ENCODE results near the gene KNDC1. TPM values are rescaled to one million over a fixed set of nuclear protein-coding genes. Genes with fewer than 3 reads are reported as not detected.
"Not testable (repeated sequence)": the region's sequence is repeated elsewhere in the genome, so short reads cannot be mapped to it uniquely, and the experiment has no call there.

KNDC1 gene
- total RNA-seq, result 1 to 10 TPM in 1 of 3 donors, under 1 TPM in 1, not detected in 1; 0.98 to 2.3 TPM

GRCh38 chr10:133159950-133160825, at the start of gene KNDC1:
TSS of gene KNDC1 (plus strand) at chr10:133160219. CDS start at chr10:133160468, 249 bp downstream.
- peak in 1 of 2 donors; percentile 49 for DNase-seq (ENCODE audit: low spot score in 2 of 2)
- intact Hi-C loops (cut with DNase I; ENCODE audit: low total_unique reads), result no loop called here
- Histone ChIP-seq H3K27me3 (peaks cover 5 to 23% of the 10 kb centered on the region in 2 donors), H3K27ac (no peak within 1 kb of the TSS), H3K9me3 (no peaks in the 10 kb centered on the region), H3K4me1 (peaks cover 4 to 16% of the 10 kb centered on the region in 2 donors), H3K4me3 (peak within 1 kb of the TSS; percentile 24 to 80 (median 67)), H3K36me3 (no peaks in the 10 kb centered on the region)
- TF ChIP-seq POLR2AphosphoS5 (IDR thresholded peaks at IDR 0.05), result no peak
- TF ChIP-seq POLR2A (IDR thresholded peaks at IDR 0.05), result no peak
- no peak for TF ChIP-seq CTCF (IDR thresholded peaks at IDR 0.05)

- H3K27ac ChIP-seq, result no peak overlapping the region
- intact Hi-C loops (cut with DNase I; ENCODE audit: low total_unique reads), result no loop called here
- no peak for DNase-seq (ENCODE audit: low spot score in 2 of 2)
- H3K36me3 ChIP-seq, result no peaks in the 10 kb centered on the region
- H3K27me3 ChIP-seq, result peaks cover 0 to 23% of the 10 kb centered on the region in 2 donors
- peaks cover 24 to 35% of the 10 kb centered on the region in 2 donors for H3K9me3 ChIP-seq
- no peaks in the 10 kb centered on the region for H3K4me1 ChIP-seq
- TF ChIP-seq POLR2A (IDR thresholded peaks at IDR 0.05), result no peak
- no peak for TF ChIP-seq CTCF (IDR thresholded peaks at IDR 0.05)
- no peak overlapping the region for H3K4me3 ChIP-seq
Observed at GRCh38 chr10:133110609-133111275, 49.3 kb upstream of the KNDC1 start.

GRCh38 chr10:133111640-133112039, 48.4 kb upstream of the KNDC1 start:
- Histone ChIP-seq H3K9me3 (peaks cover 17 to 28% of the 10 kb centered on the region in 2 donors), H3K27me3 (peaks cover 0 to 25% of the 10 kb centered on the region in 2 donors)
- H3K36me3 ChIP-seq; DNase-seq (ENCODE audit: low spot score in 2 of 2); H3K4me3 ChIP-seq; intact Hi-C loops (cut with DNase I; ENCODE audit: low total_unique reads); H3K27ac ChIP-seq; H3K4me1 ChIP-seq: not testable (repeated sequence)

- Histone ChIP-seq H3K36me3 (no peaks in the 10 kb centered on the region), H3K4me1 (no peaks in the 10 kb centered on the region), H3K4me3 (no peak overlapping the region), H3K27me3 (peaks cover 0 to 40% of the 10 kb centered on the region in 2 donors), H3K27ac (no peak overlapping the region), H3K9me3 (peaks cover 11 to 15% of the 10 kb centered on the region in 2 donors)
- no peak for DNase-seq (ENCODE audit: low spot score in 2 of 2)
- TF ChIP-seq POLR2A (IDR thresholded peaks at IDR 0.05) (no peak), CTCF (IDR thresholded peaks at IDR 0.05) (no peak), POLR2AphosphoS5 (IDR thresholded peaks at IDR 0.05) (no peak)
- intact Hi-C loops (cut with DNase I; ENCODE audit: low total_unique reads), result no loop called here
Observed at GRCh38 chr10:133113146-133113830, 46.7 kb upstream of the KNDC1 start.

GRCh38 chr10:133113847-133114246, 46.2 kb upstream of the KNDC1 start:
- no peak overlapping the region for H3K4me3 ChIP-seq
- H3K9me3 ChIP-seq, result peaks cover 7 to 11% of the 10 kb centered on the region in 2 donors
- H3K27me3 ChIP-seq, result peaks cover 0 to 40% of the 10 kb centered on the region in 2 donors
- TF ChIP-seq POLR2AphosphoS5 (IDR thresholded peaks at IDR 0.05), result no peak
- TF ChIP-seq POLR2A (IDR thresholded peaks at IDR 0.05), result no peak
- no peak for TF ChIP-seq CTCF (IDR thresholded peaks at IDR 0.05)
- H3K27ac ChIP-seq, result no peak overlapping the region
- DNase-seq (ENCODE audit: low spot score in 2 of 2), result no peak
- no peaks in the 10 kb centered on the region for H3K36me3 ChIP-seq
- intact Hi-C loops (cut with DNase I; ENCODE audit: low total_unique reads), result no loop called here
- no peaks in the 10 kb centered on the region for H3K4me1 ChIP-seq
